Duodenal mucosa (tissue), 2 donors: ENCODE measurements around the gene EPB41L2.

Source experiments
- H3K27ac ChIP-seq: one replicate; pipeline ENCODE4 v1.7.0; 2013; ENCODE audit warnings: low read depth, low read length
- H3K27me3 ChIP-seq, 2 donors: one replicate each; pipeline ENCODE4 v1.7.0; 2013; ENCODE audit warnings: low read length in 2 of 2, control low read depth in 1 of 2; ENCODE audit not compliant: insufficient read depth in 2 of 2, control insufficient read depth in 1 of 2
- H3K36me3 ChIP-seq, 2 donors: one replicate each; pipeline ENCODE4 v1.7.0; 2013; ENCODE audit warnings: low read length in 2 of 2, control low read depth in 1 of 2; ENCODE audit not compliant: insufficient read depth in 2 of 2, control insufficient read depth in 1 of 2
- H3K4me1 ChIP-seq, 2 donors: one replicate each; pipeline ENCODE4 v1.7.0; 2013; ENCODE audit warnings: low read length in 2 of 2, control low read depth in 1 of 2; ENCODE audit not compliant: insufficient read depth in 2 of 2, control insufficient read depth in 1 of 2
- H3K4me3 ChIP-seq, 2 donors: one replicate each; pipeline ENCODE4 v1.7.0; 2013; ENCODE audit warnings: low read length in 2 of 2, low read depth in 1 of 2
- H3K9ac ChIP-seq, 2 donors: one replicate each; pipeline ENCODE4 v1.7.0; 2013; ENCODE audit warnings: low read length in 2 of 2, low read depth in 1 of 2
- H3K9me3 ChIP-seq, 2 donors: one replicate each; pipeline ENCODE4 v1.7.0; 2013; ENCODE audit warnings: low read length in 2 of 2, control low read depth in 1 of 2; ENCODE audit not compliant: control insufficient read depth in 1 of 2

EPB41L2 gene

GRCh38 chr6:131063764-131064272 is 773 bp upstream of the EPB41L2 start:
- Histone ChIP-seq H3K27ac (peak overlapping the region; percentile 71), H3K27me3 (no peaks in the 10 kb centered on the region)

GRCh38 chr6:131062241-131063027 is 611 bp downstream of the EPB41L2 start:
- Histone ChIP-seq H3K27ac (peak overlapping the region; percentile 43), H3K4me3 (peak overlapping the region; percentile 78), H3K4me1 (peaks cover 18 to 34% of the 10 kb centered on the region in 2 donors)

More at GRCh38 chr6:131063764-131064272, 773 bp upstream of the EPB41L2 start:
- no peaks in the 10 kb centered on the region for H3K36me3 ChIP-seq
- peak overlapping the region; percentile 78 to 86 for H3K4me3 ChIP-seq
- H3K9ac ChIP-seq = peak overlapping the region; percentile 60 to 67
- no peaks in the 10 kb centered on the region for H3K9me3 ChIP-seq
- peaks cover 18 to 34% of the 10 kb centered on the region in 2 donors for H3K4me1 ChIP-seq

GRCh38 chr6:131061751-131062119 is 1.3 kb downstream of the EPB41L2 start:
- Histone ChIP-seq H3K9me3 (peaks cover 0 to 1% of the 10 kb centered on the region in 2 donors), H3K36me3 (no peaks in the 10 kb centered on the region), H3K4me1 (peaks cover 18 to 34% of the 10 kb centered on the region in 2 donors), H3K27ac (no peak overlapping the region), H3K4me3 (peak overlapping the region; percentile 78), H3K27me3 (no peaks in the 10 kb centered on the region), H3K9ac (peak overlapping the region; percentile 4 to 69)

More at GRCh38 chr6:131062241-131063027, 611 bp downstream of the EPB41L2 start:
- Histone ChIP-seq H3K36me3 (no peaks in the 10 kb centered on the region), H3K9me3 (no peaks in the 10 kb centered on the region), H3K9ac (peak overlapping the region; percentile 45 to 69), H3K27me3 (no peaks in the 10 kb centered on the region)

- Histone ChIP-seq H3K36me3 (no peaks in the 10 kb centered on the region), H3K27ac (no peak overlapping the region), H3K9ac (peak overlapping the region; percentile 4 to 69)
Measured at GRCh38 chr6:131061041-131061750, 1.8 kb downstream of the EPB41L2 start.

GRCh38 chr6:131060311-131060710 is 2.7 kb downstream of the EPB41L2 start:
- no peak overlapping the region for H3K4me3 ChIP-seq
- no peak overlapping the region for H3K9ac ChIP-seq

More at GRCh38 chr6:131061041-131061750, 1.8 kb downstream of the EPB41L2 start:
- H3K27me3 ChIP-seq = no peaks in the 10 kb centered on the region
- peak overlapping the region; percentile 78 for H3K4me3 ChIP-seq
- H3K9me3 ChIP-seq = peaks cover 0 to 7% of the 10 kb centered on the region in 2 donors
- H3K4me1 ChIP-seq = peaks cover 18 to 34% of the 10 kb centered on the region in 2 donors

GRCh38 chr6:131059486-131059885 is 3.6 kb downstream of the EPB41L2 start:
- Histone ChIP-seq H3K4me1 (peaks cover 6 to 17% of the 10 kb centered on the region in 2 donors), H3K9ac (no peak overlapping the region), H3K27ac (no peak overlapping the region), H3K27me3 (no peaks in the 10 kb centered on the region), H3K36me3 (no peaks in the 10 kb centered on the region), H3K4me3 (no peak overlapping the region), H3K9me3 (peaks cover 16 to 24% of the 10 kb centered on the region in 2 donors)

More at GRCh38 chr6:131060311-131060710, 2.7 kb downstream of the EPB41L2 start:
- Histone ChIP-seq H3K4me1 (peaks cover 12 to 25% of the 10 kb centered on the region in 2 donors), H3K27me3 (no peaks in the 10 kb centered on the region), H3K36me3 (no peaks in the 10 kb centered on the region), H3K9me3 (peaks cover 7 to 15% of the 10 kb centered on the region in 2 donors), H3K27ac (no peak overlapping the region)

GRCh38 chr6:131058236-131058635 is 4.8 kb downstream of the EPB41L2 start:
- peaks cover 25 to 36% of the 10 kb centered on the region in 2 donors for H3K9me3 ChIP-seq
- H3K27ac ChIP-seq = no peak overlapping the region
- no peak overlapping the region for H3K4me3 ChIP-seq
- H3K9ac ChIP-seq = no peak overlapping the region
- H3K36me3 ChIP-seq = peaks cover 0 to 7% of the 10 kb centered on the region in 2 donors
- peaks cover 0 to 8% of the 10 kb centered on the region in 2 donors for H3K4me1 ChIP-seq
- H3K27me3 ChIP-seq = no peaks in the 10 kb centered on the region

GRCh38 chr6:131054392-131055250 is 8.4 kb downstream of the EPB41L2 start:
- Histone ChIP-seq H3K27ac (no peak overlapping the region), H3K27me3 (no peaks in the 10 kb centered on the region), H3K4me1 (no peaks in the 10 kb centered on the region), H3K9me3 (peaks cover 25 to 36% of the 10 kb centered on the region in 2 donors), H3K9ac (no peak overlapping the region), H3K4me3 (peak overlapping the region in 1 of 2 donors; percentile 9), H3K36me3 (peaks cover 0 to 7% of the 10 kb centered on the region in 2 donors)

GRCh38 chr6:131053546-131054240 is 9.4 kb downstream of the EPB41L2 start:
- Histone ChIP-seq H3K27ac (no peak overlapping the region), H3K36me3 (peaks cover 0 to 7% of the 10 kb centered on the region in 2 donors), H3K4me3 (no peak overlapping the region), H3K9ac (no peak overlapping the region), H3K4me1 (no peaks in the 10 kb centered on the region), H3K9me3 (peaks cover 25 to 36% of the 10 kb centered on the region in 2 donors), H3K27me3 (no peaks in the 10 kb centered on the region)
